ENCODE results near the gene PHACTR3.

The PHACTR3 gene

DNA sequence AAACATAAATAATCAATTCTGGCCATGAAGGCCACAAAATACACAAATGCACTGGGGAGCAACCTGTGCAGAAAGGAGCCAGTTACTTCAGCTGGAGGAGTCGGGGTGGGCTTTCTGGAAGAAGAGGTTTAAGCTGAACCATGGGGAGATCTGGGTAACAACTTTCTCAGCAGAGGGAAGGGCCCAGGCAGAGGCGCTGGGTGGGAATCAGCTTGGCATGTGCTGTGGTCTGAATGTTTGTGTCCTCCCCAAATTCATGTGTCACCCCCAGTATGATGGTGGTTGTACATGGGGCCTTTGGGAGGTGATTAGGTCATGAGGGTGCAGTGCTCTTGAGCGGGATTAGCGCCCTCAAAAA lies 221.2 kb downstream of the PHACTR3 start:
- DNase-seq, result no peak
- no peaks in the 10 kb centered on the region for H3K36me3 ChIP-seq
- TF ChIP-seq CTCF (IDR thresholded peaks at IDR 0.05), result no peak
- H3K27ac ChIP-seq, result no peak overlapping the region
- no peaks in the 10 kb centered on the region for H3K4me1 ChIP-seq
- peaks cover 0 to 16% of the 10 kb centered on the region in 2 donors for H3K27me3 ChIP-seq
- no peaks in the 10 kb centered on the region for H3K9me3 ChIP-seq
- intact Hi-C loops (cut with DNase I; ENCODE audit: low total_unique reads), result no loop called here
- no peak overlapping the region for H3K4me3 ChIP-seq

DNA sequence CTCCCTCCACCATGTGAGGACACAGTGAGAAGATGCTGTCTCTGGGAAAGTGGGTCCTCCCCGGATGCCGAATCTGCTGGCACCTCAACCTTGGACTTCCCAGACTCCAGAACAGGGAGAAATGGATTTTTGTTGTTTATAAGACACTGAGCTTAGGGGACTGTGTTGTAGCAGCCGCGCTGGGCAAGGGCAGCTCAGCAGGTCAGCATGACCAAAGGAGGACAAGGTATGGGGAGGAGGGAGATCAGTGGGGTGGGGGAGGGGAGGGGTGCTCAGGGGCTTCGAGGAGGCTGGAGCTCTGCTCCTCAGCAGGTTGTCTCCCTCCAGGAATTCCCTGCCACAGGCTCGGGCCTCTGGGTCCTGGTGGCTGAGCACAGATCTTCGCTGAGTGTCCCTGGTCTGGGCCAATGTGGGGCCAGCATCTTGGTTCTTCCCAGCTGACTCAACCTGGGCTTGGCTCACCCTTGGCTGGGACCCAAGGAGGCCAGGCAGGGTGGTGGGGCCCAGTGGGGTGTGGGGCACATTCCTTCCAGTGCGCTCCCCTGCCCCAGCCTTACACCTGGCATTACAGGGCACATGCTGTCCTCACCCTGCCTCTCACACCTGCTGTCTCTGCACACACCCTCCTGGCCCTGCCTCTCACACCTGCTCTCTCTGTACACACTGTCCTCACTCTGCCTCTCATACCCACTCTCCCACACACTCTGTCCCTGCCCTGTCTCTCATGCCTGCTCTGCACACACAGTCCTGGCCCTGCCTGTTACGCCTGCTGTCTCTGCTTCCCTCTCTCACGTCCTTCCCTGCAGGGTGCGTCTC lies 221.8 kb downstream of the PHACTR3 start:
- Histone ChIP-seq H3K27ac (no peak overlapping the region), H3K9me3 (no peaks in the 10 kb centered on the region), H3K4me3 (no peak overlapping the region), H3K4me1 (no peaks in the 10 kb centered on the region), H3K36me3 (no peaks in the 10 kb centered on the region), H3K27me3 (peaks cover 0 to 13% of the 10 kb centered on the region in 2 donors)
- no peak for TF ChIP-seq CTCF (IDR thresholded peaks at IDR 0.05)
- intact Hi-C loops (cut with DNase I; ENCODE audit: low total_unique reads), result no loop called here
- peak in 1 of 2 donors; percentile 51 for DNase-seq

GRCh38 chr20:59827138-59828056 lies 223.1 kb downstream of the PHACTR3 start:
- no peak overlapping the region for H3K4me3 ChIP-seq
- no peak for DNase-seq
- no peaks in the 10 kb centered on the region for H3K4me1 ChIP-seq
- no peak for TF ChIP-seq CTCF (IDR thresholded peaks at IDR 0.05)
- no peaks in the 10 kb centered on the region for H3K9me3 ChIP-seq
- H3K27ac ChIP-seq, result no peak overlapping the region
- peaks cover 0 to 11% of the 10 kb centered on the region in 2 donors for H3K27me3 ChIP-seq
- intact Hi-C loops (cut with DNase I; ENCODE audit: low total_unique reads), result no loop called here
- H3K36me3 ChIP-seq, result no peaks in the 10 kb centered on the region

DNA sequence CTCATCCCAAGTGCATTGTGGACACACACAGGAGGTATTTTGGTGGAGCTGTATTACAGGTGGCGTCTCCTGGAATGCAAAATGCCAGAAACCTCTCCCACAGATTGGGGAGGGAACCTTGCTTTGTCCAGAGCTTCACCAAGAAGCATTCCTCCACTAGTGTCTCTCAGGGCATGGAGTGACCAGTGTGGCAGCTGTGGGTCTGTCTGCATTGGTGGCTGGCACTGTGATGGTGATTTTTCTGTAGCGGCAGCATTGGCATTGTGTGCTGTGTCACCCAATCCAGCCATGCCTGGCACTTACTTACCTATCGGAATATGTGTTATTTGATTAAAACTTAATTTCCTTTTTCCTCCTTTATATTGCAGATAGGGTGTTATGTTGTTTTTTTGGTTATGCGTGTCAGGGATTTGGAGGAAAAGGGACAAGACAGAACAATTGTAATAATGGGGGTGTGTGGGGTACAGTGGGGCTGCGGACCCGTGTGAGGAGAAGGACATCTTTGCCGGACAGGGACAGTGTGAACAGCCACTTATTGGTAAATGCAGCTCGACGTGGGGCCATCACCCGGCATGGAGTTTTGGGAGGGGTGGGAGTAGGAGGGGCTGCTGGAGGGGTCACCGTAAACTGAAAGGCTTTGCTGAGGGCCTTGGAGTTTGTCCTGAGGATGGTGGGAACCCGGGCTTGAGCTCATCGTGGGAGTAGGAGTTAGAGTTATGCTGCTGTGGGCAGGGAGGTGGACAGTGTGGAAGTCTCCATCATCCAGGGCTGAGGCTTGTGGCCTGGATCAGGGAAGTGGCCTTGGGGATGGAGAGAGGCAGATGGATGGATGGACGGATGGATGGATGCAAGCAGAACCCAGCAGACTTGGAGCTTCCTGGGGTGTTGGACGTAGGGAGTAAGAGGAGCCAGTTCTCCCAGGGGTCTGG lies 224.0 kb downstream of the PHACTR3 start:
- no peaks in the 10 kb centered on the region for H3K36me3 ChIP-seq
- no peaks in the 10 kb centered on the region for H3K4me1 ChIP-seq
- peak in 1 of 2 donors; percentile 52 for DNase-seq
- H3K4me3 ChIP-seq, result no peak overlapping the region
- no peaks in the 10 kb centered on the region for H3K9me3 ChIP-seq
- H3K27ac ChIP-seq, result no peak overlapping the region
- TF ChIP-seq CTCF (IDR thresholded peaks at IDR 0.05), result no peak
- intact Hi-C loops (cut with DNase I; ENCODE audit: low total_unique reads), result no loop called here
- peaks cover 0 to 11% of the 10 kb centered on the region in 2 donors for H3K27me3 ChIP-seq

Measured in tibial artery (tissue), 4 donors.